ENCODE measurements around the gene CDK17. TPM values are rescaled to one million over a fixed set of nuclear protein-coding genes. Genes with fewer than 3 reads are reported as not detected.

Gene CDK17
- total and polyA plus RNA-seq, 2 of the 8 experiments (the other 6 are each of a cell fraction or from before 2014, with no cell fraction given) = 5.8 to 20.0 TPM

DNA sequence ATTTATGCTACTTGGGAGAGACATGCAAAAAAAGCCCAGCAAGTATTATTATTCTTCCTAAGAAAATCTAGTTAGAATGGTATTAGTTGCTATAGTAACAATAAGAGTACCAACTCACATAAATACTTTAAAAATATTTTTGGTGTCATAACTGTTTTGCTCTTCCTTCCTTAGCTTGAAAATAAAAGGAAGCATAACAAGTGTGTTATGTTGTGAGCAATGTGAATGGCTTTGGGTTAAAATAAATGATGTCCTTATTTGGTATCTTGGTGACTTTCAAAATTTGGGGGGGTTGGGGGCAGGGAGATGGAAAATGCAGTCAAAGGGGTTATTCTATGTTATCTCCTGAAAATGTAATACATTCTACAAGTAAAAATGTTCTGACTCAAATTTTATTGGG, 115.1 kb downstream of the CDK17 start:
- Histone ChIP-seq H3K56ac (replicated peaks; ENCODE audit: insufficient read length, low read depth, low read length) (no peak overlapping the region), H4K91ac (replicated peaks; ENCODE audit: insufficient read length, low read length) (no peak overlapping the region), H2BK5ac (ENCODE audit: low read depth, low read length) (no peak overlapping the region), H3K27me3 (replicated peaks in 1 of 4; ENCODE audit: control insufficient read depth in 3 of 4, extremely low read depth in 1 of 4, insufficient read depth in 3 of 4, low read length in 3 of 4) (no peaks in the 10 kb centered on the region), H2BK120ac (replicated peaks; ENCODE audit: low read depth, low read length) (no peak overlapping the region), H4K20me1 (replicated peaks in 1 of 2; ENCODE audit: control insufficient read depth in 1 of 2, insufficient read depth in 2 of 2, low read length in 2 of 2) (peaks cover 0 to 1% of the 10 kb centered on the region in 2 experiments), H3K4me2 (ENCODE audit: insufficient read depth in 1 of 2, low read depth in 2 of 2, low read length in 2 of 2) (no peak overlapping the region), H3K9me3 (ENCODE audit: insufficient read depth in 2 of 2, low read depth in 1 of 2, low read length in 1 of 2) (no peaks in the 10 kb centered on the region), H3K79me2 (ENCODE audit: control insufficient read depth in 1 of 2, insufficient read depth in 2 of 2, low read length in 2 of 2) (no peaks in the 10 kb centered on the region), H3K27ac (ENCODE audit: low read depth, low read length) (no peak overlapping the region), H3K14ac (ENCODE audit: insufficient read length) (no peak overlapping the region), H3K36me3 (ENCODE audit: control insufficient read depth in 2 of 4, insufficient read depth in 4 of 4, low read length in 3 of 4) (peaks cover 0 to 43% (median 6%) of the 10 kb centered on the region in 4 experiments; a peak in 5 of 8 replicates), H3K23me2 (ENCODE audit: low read depth, low read length) (no peaks in the 10 kb centered on the region), H3K4ac (replicated peaks; ENCODE audit: insufficient read length, low read depth, low read length) (no peak overlapping the region), H2AK5ac (ENCODE audit: low read depth, low read length) (no peak overlapping the region), H3K23ac (ENCODE audit: insufficient read length) (no peak overlapping the region), H4K8ac (ENCODE audit: extremely low read depth, insufficient read depth, low read length) (no peak overlapping the region), H3K18ac (ENCODE audit: extremely low read depth, low read length) (no peak overlapping the region), H3K79me1 (ENCODE audit: low read depth, low read length) (no peaks in the 10 kb centered on the region), H3K4me3 (ENCODE audit: extremely low read depth in 1 of 4, insufficient read depth in 2 of 4, low read depth in 3 of 4, low read length in 4 of 4) (no peak overlapping the region), H2AFZ (ENCODE audit: low read length) (no peak overlapping the region), H2BK12ac (ENCODE audit: low read depth, low read length) (no peak overlapping the region), H2BK15ac (ENCODE audit: low read length) (no peak overlapping the region), H2BK20ac (ENCODE audit: low read length) (no peak overlapping the region), H3K4me1 (replicated peaks in 1 of 4; ENCODE audit: control insufficient read depth in 3 of 4, insufficient read depth in 4 of 4, low read length in 3 of 4) (no peaks in the 10 kb centered on the region; a peak in 1 of 7 replicates), H4K5ac (ENCODE audit: insufficient read length, low read depth, low read length) (no peak overlapping the region), H3K9ac (replicated peaks in 1 of 4; ENCODE audit: extremely low read depth in 1 of 4, low read depth in 3 of 4, low read length in 3 of 4) (no peak overlapping the region)
- FAIRE-seq = no peak
- CTCF ChIA-PET (ENCODE audit: partially characterized antibody) = interaction anchor here (0.6 kb wide), 1 partner anchor 106 kb away, joined by 3 read pairs; no protein-coding TSS in a partner anchor
- POLR2A ChIA-PET (ENCODE audit: partially characterized antibody) = no interaction called here
- no peak for DNase-seq (ENCODE audit: low read depth in 1 of 2, low spot score in 2 of 2)
- TF ChIP-seq, protein P1, sequence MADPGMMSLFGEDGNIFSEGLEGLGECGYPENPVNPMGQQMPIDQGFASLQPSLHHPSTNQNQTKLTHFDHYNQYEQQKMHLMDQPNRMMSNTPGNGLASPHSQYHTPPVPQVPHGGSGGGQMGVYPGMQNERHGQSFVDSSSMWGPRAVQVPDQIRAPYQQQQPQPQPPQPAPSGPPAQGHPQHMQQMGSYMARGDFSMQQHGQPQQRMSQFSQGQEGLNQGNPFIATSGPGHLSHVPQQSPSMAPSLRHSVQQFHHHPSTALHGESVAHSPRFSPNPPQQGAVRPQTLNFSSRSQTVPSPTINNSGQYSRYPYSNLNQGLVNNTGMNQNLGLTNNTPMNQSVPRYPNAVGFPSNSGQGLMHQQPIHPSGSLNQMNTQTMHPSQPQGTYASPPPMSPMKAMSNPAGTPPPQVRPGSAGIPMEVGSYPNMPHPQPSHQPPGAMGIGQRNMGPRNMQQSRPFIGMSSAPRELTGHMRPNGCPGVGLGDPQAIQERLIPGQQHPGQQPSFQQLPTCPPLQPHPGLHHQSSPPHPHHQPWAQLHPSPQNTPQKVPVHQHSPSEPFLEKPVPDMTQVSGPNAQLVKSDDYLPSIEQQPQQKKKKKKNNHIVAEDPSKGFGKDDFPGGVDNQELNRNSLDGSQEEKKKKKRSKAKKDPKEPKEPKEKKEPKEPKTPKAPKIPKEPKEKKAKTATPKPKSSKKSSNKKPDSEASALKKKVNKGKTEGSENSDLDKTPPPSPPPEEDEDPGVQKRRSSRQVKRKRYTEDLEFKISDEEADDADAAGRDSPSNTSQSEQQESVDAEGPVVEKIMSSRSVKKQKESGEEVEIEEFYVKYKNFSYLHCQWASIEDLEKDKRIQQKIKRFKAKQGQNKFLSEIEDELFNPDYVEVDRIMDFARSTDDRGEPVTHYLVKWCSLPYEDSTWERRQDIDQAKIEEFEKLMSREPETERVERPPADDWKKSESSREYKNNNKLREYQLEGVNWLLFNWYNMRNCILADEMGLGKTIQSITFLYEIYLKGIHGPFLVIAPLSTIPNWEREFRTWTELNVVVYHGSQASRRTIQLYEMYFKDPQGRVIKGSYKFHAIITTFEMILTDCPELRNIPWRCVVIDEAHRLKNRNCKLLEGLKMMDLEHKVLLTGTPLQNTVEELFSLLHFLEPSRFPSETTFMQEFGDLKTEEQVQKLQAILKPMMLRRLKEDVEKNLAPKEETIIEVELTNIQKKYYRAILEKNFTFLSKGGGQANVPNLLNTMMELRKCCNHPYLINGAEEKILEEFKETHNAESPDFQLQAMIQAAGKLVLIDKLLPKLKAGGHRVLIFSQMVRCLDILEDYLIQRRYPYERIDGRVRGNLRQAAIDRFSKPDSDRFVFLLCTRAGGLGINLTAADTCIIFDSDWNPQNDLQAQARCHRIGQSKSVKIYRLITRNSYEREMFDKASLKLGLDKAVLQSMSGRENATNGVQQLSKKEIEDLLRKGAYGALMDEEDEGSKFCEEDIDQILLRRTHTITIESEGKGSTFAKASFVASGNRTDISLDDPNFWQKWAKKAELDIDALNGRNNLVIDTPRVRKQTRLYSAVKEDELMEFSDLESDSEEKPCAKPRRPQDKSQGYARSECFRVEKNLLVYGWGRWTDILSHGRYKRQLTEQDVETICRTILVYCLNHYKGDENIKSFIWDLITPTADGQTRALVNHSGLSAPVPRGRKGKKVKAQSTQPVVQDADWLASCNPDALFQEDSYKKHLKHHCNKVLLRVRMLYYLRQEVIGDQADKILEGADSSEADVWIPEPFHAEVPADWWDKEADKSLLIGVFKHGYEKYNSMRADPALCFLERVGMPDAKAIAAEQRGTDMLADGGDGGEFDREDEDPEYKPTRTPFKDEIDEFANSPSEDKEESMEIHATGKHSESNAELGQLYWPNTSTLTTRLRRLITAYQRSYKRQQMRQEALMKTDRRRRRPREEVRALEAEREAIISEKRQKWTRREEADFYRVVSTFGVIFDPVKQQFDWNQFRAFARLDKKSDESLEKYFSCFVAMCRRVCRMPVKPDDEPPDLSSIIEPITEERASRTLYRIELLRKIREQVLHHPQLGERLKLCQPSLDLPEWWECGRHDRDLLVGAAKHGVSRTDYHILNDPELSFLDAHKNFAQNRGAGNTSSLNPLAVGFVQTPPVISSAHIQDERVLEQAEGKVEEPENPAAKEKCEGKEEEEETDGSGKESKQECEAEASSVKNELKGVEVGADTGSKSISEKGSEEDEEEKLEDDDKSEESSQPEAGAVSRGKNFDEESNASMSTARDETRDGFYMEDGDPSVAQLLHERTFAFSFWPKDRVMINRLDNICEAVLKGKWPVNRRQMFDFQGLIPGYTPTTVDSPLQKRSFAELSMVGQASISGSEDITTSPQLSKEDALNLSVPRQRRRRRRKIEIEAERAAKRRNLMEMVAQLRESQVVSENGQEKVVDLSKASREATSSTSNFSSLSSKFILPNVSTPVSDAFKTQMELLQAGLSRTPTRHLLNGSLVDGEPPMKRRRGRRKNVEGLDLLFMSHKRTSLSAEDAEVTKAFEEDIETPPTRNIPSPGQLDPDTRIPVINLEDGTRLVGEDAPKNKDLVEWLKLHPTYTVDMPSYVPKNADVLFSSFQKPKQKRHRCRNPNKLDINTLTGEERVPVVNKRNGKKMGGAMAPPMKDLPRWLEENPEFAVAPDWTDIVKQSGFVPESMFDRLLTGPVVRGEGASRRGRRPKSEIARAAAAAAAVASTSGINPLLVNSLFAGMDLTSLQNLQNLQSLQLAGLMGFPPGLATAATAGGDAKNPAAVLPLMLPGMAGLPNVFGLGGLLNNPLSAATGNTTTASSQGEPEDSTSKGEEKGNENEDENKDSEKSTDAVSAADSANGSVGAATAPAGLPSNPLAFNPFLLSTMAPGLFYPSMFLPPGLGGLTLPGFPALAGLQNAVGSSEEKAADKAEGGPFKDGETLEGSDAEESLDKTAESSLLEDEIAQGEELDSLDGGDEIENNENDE (IDR thresholded peaks at IDR 0.05; ENCODE audit: insufficient replicate concordance, low read length) = no peak
